Measurements from ENCODE around the gene SMR3B.

DNA sequence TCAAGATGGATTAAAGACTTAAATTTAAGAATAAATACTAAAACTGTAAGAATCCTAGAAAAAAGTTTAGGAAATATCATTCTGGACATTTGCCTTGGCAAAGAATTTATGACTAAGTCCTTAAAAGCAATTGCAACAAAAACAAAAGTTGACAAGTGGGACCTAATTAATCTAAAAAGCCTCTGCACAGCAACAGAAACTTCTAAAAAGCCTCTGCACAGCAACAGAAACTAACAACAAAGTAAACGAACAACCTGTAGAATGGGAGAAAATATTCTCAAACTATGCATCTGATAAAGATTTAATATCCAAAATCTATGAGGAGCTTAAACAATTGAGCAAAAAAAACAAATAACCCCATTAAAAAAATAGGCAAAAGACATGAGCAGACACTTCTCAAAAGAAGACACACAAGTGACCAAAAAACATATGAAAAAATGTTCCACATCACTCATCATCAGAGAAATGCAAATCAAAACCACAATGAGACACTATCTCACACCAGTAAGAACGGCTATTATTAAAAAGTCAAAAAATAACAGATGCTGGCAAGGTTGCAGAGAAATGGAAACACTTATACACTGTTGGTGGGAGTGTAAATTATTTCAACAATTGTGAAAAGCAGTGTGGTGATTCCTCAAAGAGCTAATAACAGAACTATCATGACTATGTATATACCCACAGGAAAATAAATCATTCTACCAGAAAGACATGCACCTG lies 9.3 kb downstream of the SMR3B start:
- TF ChIP-seq TCF12 (IDR thresholded peaks at IDR 0.05; ENCODE audit: low read depth) (no peak), CEBPB (IDR thresholded peaks at IDR 0.05) (no peak), TEAD4 (IDR thresholded peaks at IDR 0.05) (no peak), RAD21 (IDR thresholded peaks at IDR 0.05; ENCODE audit: low read depth) (no peak), EP300 (IDR thresholded peaks at IDR 0.05; ENCODE audit: borderline replicate concordance) (no peak), YY1 (IDR thresholded peaks at IDR 0.05; ENCODE audit: low read depth) (no peak), EGR1 (IDR thresholded peaks at IDR 0.05) (no peak), NFIC (IDR thresholded peaks at IDR 0.05) (no peak), FOXM1 (IDR thresholded peaks at IDR 0.05; ENCODE audit: borderline replicate concordance, low read depth) (no peak), ZBTB7A (IDR thresholded peaks at IDR 0.05; ENCODE audit: low read depth) (no peak)
- TF ChIP-seq, protein P1, sequence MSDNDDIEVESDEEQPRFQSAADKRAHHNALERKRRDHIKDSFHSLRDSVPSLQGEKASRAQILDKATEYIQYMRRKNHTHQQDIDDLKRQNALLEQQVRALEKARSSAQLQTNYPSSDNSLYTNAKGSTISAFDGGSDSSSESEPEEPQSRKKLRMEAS (IDR thresholded peaks at IDR 0.05), result no peak
- TF ChIP-seq, protein P2, sequence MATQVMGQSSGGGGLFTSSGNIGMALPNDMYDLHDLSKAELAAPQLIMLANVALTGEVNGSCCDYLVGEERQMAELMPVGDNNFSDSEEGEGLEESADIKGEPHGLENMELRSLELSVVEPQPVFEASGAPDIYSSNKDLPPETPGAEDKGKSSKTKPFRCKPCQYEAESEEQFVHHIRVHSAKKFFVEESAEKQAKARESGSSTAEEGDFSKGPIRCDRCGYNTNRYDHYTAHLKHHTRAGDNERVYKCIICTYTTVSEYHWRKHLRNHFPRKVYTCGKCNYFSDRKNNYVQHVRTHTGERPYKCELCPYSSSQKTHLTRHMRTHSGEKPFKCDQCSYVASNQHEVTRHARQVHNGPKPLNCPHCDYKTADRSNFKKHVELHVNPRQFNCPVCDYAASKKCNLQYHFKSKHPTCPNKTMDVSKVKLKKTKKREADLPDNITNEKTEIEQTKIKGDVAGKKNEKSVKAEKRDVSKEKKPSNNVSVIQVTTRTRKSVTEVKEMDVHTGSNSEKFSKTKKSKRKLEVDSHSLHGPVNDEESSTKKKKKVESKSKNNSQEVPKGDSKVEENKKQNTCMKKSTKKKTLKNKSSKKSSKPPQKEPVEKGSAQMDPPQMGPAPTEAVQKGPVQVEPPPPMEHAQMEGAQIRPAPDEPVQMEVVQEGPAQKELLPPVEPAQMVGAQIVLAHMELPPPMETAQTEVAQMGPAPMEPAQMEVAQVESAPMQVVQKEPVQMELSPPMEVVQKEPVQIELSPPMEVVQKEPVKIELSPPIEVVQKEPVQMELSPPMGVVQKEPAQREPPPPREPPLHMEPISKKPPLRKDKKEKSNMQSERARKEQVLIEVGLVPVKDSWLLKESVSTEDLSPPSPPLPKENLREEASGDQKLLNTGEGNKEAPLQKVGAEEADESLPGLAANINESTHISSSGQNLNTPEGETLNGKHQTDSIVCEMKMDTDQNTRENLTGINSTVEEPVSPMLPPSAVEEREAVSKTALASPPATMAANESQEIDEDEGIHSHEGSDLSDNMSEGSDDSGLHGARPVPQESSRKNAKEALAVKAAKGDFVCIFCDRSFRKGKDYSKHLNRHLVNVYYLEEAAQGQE (IDR thresholded peaks at IDR 0.05; ENCODE audit: low read depth), result no peak
